ENCODE results near the gene CDK14.

Gene CDK14

DNA sequence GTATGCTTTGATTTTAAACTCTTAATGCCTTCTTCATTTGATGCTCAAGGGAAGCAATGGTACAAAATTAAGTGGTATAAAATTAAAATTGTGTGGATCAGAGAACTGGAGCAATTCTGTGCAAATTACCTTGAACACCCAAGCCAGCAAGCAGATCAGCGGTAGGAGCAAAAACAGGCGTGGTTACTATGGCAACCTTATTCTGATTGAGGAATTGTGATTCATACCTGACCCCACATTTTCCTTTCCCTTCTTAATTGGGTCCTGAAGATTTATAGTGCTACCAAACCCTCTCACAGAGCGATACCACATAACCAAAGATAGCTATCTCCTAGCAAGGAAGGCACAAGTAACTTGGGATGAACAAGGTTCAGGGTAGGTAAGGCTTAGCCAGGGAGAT is 595.6 kb downstream of the CDK14 start:
- no peak overlapping the region for H3K4me3 ChIP-seq (ENCODE audit: low read depth, low read length)
- no peak for DNase-seq (ENCODE audit: low read depth)
- TF ChIP-seq, protein P1, sequence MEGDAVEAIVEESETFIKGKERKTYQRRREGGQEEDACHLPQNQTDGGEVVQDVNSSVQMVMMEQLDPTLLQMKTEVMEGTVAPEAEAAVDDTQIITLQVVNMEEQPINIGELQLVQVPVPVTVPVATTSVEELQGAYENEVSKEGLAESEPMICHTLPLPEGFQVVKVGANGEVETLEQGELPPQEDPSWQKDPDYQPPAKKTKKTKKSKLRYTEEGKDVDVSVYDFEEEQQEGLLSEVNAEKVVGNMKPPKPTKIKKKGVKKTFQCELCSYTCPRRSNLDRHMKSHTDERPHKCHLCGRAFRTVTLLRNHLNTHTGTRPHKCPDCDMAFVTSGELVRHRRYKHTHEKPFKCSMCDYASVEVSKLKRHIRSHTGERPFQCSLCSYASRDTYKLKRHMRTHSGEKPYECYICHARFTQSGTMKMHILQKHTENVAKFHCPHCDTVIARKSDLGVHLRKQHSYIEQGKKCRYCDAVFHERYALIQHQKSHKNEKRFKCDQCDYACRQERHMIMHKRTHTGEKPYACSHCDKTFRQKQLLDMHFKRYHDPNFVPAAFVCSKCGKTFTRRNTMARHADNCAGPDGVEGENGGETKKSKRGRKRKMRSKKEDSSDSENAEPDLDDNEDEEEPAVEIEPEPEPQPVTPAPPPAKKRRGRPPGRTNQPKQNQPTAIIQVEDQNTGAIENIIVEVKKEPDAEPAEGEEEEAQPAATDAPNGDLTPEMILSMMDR (IDR thresholded peaks at IDR 0.05; ENCODE audit: insufficient read depth, low read depth, low read length, missing control alignments), result no peak

DNA sequence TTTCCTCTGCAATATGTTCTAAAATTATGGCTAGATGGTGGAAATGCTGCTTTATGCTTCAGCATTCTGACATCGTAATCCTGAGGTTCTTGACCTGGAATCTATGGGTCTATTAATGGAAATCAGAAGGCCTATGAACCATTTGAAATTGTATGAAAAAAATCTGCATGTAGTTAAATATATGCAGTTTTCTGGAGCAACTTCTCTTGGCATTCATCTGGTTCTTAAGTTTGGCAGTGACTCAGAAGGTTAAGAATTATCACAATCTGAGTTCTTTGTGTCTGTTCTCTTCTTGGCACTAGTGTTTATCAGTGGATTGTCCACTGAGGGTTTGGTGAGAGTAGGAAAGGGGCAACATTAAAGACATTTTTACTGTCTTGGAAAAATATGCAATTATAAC is 597.0 kb downstream of the CDK14 start:
- no peak for DNase-seq (ENCODE audit: low read depth)
- TF ChIP-seq, protein P1 (IDR thresholded peaks at IDR 0.05; ENCODE audit: insufficient read depth, low read depth, low read length, missing control alignments), result no peak
- no peak overlapping the region for H3K4me3 ChIP-seq (ENCODE audit: low read depth, low read length)

DNA sequence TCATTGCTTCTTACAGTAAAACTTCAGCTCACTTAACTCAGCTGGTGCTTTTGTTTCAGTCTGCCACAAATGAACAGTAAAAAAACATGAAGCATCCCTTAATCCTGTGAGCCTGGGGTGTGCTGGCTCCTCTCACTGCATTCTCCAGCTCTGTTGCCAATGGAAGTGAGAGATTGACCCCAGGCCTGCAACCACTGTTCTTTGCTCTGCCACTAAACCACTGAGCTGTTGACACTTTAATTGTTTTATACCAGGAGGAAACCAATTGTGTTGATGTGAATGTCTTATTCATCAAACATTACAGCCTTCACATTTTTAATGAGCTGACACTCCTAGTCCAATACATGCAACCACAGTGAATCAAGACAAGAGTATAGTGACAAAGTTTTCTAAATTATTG is 598.7 kb downstream of the CDK14 start:
- no peak overlapping the region for H3K4me3 ChIP-seq (ENCODE audit: low read depth, low read length)
- no peak for DNase-seq (ENCODE audit: low read depth)
- TF ChIP-seq, protein P1 (IDR thresholded peaks at IDR 0.05; ENCODE audit: insufficient read depth, low read depth, low read length, missing control alignments), result no peak

DNA sequence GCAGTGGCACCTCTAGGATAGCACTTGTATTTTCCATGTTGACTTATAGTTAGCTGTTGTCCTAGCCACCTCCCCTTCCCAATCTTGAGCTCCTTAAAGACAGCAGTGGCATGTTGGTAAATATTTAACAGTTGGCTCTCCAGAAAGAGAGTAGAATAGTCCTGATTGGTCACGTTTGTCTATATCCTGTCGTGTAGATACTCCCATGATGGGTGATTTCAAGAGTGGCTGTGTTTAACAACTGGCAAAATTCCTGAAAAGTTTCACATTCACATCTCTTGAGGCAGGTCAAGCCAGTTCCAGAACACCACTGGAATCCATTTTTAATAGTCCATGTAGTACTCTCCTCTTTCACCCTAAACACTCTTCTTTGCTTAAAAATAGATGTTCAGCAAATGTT is 599.9 kb downstream of the CDK14 start:
- TF ChIP-seq, protein P1 (IDR thresholded peaks at IDR 0.05; ENCODE audit: insufficient read depth, low read depth, low read length, missing control alignments), result no peak
- DNase-seq (ENCODE audit: low read depth), result no peak

DNA sequence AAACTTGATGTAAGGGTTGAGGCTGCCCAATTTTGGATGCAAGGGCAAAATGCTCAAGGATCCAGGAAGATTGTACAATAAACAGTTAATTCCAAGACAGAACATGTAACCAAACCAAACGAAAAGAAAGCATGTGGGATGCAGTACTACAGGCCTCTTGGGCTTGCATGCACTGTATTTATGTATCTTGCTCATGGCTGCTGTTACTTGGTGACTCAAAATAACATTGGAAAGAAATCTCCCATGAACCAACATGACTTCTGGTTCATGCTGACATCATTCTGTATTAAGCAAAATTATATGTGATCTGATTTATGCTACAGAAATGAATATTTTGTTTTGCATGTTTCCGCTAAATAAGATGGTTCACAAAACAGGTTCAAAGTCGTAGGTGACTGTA is 602.2 kb downstream of the CDK14 start:
- H3K4me3 ChIP-seq (ENCODE audit: low read depth, low read length), result no peak overlapping the region
- no peak for DNase-seq (ENCODE audit: low read depth)
- TF ChIP-seq, protein P1 (IDR thresholded peaks at IDR 0.05; ENCODE audit: insufficient read depth, low read depth, low read length, missing control alignments), result no peak

More for the DNA sequence above, 599.9 kb downstream of the CDK14 start:
- H3K4me3 ChIP-seq (ENCODE audit: low read depth, low read length), result no peak overlapping the region

DNA sequence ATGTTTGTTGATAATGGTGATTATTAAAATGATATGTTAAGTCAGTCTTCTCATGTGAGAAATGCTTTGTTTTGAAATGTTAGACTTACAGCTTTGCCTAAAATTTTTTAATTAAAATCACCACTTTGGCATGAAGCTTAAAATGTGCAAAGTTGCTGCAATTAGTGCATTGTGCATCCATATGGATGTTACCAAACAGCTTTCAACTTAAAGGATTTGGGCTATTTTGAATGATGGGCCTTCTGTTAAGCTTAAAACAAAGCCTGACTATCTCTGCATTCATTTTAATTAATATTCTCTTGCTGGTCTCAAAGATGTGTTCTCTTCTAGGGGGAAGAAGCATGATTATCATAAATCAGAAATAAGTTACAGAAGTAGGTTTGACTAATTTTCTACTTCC is 603.5 kb downstream of the CDK14 start:
- DNase-seq (ENCODE audit: low read depth), result no peak
- TF ChIP-seq, protein P1 (IDR thresholded peaks at IDR 0.05; ENCODE audit: insufficient read depth, low read depth, low read length, missing control alignments), result no peak
- no peak overlapping the region for H3K4me3 ChIP-seq (ENCODE audit: low read depth, low read length)

DNA sequence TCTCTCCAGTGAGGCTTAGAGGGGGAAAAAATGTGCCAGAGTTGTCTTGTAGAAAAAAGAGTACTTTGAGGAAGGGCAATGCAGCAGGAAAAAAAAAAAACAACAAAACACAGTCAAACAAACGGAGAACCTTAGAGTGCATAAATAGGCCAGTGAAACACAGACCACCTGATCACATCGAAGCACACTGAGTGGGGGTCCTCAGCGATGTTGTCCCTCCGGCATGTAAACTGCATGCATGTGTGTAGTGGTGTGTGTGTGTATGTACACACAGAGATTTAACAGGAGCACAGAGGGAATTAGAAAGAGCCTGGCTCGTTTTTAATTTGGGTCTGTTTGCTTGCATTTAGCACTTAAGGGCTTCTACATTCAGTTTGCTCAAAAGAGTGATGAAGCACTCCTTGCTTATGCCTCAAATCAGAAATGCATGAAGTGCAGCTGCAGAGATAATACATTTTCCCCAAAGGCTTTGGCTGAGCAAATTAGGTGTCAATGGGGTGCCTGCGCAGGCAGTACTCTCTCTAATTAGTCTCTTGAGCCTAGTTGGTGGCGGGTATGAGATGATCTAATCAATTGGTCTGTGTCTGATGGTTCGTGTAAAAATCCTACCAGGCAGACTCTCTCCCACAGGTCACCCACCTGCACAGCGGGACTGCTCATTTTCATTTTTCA is 605.5 kb downstream of the CDK14 start:
- DNase-seq (ENCODE audit: low read depth), result no peak
- no peak overlapping the region for H3K4me3 ChIP-seq (ENCODE audit: low read depth, low read length)
- TF ChIP-seq, protein P1 (IDR thresholded peaks at IDR 0.05; ENCODE audit: insufficient read depth, low read depth, low read length, missing control alignments), result no peak

All from GM12865 (cell line).